Measurements from ENCODE around the gene PADI1. TPM values are rescaled to one million over a fixed set of nuclear protein-coding genes. Genes with fewer than 3 reads are reported as not detected.

The PADI1 gene
- polyA plus RNA-seq, 2 of the 4 experiments (the other 2 are of a cell fraction) = 1.4 to 2.0 TPM

GRCh38 chr1:17286646-17287045 lies 81.7 kb downstream of the PADI1 start:
- peak overlapping the region; percentile 67 for H3K4me2 ChIP-seq

DNA sequence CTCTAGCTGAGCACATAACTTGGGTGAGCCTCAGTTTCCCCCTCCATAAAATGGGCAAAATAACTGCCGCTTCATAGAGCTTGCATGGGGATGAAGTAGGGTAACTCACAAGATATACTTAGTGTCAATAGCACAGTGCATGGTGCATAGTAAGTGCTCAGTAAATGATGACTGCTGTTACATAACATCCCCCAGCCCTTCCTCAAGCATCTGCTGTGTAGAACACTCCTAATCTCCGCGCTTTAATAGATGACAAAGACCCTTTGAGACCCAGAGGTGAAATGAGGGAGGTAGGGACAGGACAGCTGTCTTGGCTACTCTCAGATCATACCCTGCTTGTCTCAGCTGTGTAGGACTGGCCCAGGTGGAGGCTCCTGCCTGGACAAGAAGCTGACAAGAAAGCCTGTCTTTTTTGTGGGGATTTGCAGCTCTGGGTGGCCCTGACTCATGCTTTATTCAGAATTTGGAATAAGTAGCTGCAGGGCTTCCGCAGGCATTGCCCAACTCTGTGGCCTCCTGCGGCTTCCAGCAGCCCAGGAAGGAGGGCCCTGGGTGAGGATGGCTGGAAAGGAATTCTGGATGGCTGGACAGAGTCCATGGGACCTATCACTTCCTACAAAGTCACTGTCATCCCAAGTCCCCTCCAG lies 82.3 kb downstream of the PADI1 start:
- H3K4me2 ChIP-seq = peak overlapping the region; percentile 67
- WGBS (ENCODE audit: missing lambda C conversion rate) = 48% methylated on average over 5 of the region's 5 CpGs
- ChIA-PET CTCF (interaction anchor here (1.2 to 4.8 kb wide), 5 partner anchors 10 to 162 kb away, joined by 3 to 23 read pairs (median 17); no protein-coding TSS in a partner anchor), POLR2A (interaction anchor here (1.3 kb wide), 1 partner anchor 11 kb away, joined by 4 read pairs; no protein-coding TSS in a partner anchor)
- ATAC-seq (peak; percentile 89 to 96), FAIRE-seq (peak; percentile 51), DNase-seq (ENCODE audit: low read depth in 1 of 2, low spot score in 1 of 2) (peak; percentile 63 to 75)
- H3K4me3 ChIP-seq = no peak overlapping the region
- no peaks in the 10 kb centered on the region for H3K9me3 ChIP-seq
- H3K27ac ChIP-seq = peak overlapping the region; percentile 77 to 89
- TF ChIP-seq POLR2A (IDR thresholded peaks at IDR 0.05; ENCODE audit: low read length) (no peak), CEBPB (IDR thresholded peaks at IDR 0.05) (peak; percentile 87 to 98), JUN (IDR thresholded peaks at IDR 0.05) (peak; percentile 85 to 91; a peak in 4 of 5 replicates), HES2 (IDR thresholded peaks at IDR 0.05) (peak; percentile 40; the same call in 1 of the 2 replicates), SMC3 (IDR thresholded peaks at IDR 0.05) (peak; percentile 37; the same call in 1 of the 3 replicates), ESRRA (IDR thresholded peaks at IDR 0.05; ENCODE audit: borderline replicate concordance, low read length) (no peak), RAD21 (conservative IDR thresholded peaks at IDR 0.05 in 1 of 2, IDR thresholded peaks at IDR 0.05 in 1 of 2) (peak; percentile 21 to 45; a peak in 3 of 5 replicates), KDM1A (IDR thresholded peaks at IDR 0.05; ENCODE audit: low read depth) (no peak), FOSL2 (IDR thresholded peaks at IDR 0.05) (peak; percentile 79; the same call in 1 of the 2 replicates), FOSL2 (CRISPR knock-in tag; IDR thresholded peaks at IDR 0.05) (peak; percentile 74), EP300 (IDR thresholded peaks at IDR 0.05) (peak; percentile 84 to 87; a peak in 4 of 5 replicates), JUNB (IDR thresholded peaks at IDR 0.05) (peak; percentile 93), GATA3 (IDR thresholded peaks at IDR 0.05; ENCODE audit: borderline replicate concordance) (peak; percentile 75; the same call in 1 of the 2 replicates), NR3C1 (IDR thresholded peaks at IDR 0.05) (no peak), E2F6 (IDR thresholded peaks at IDR 0.05; ENCODE audit: borderline replicate concordance, low read depth) (no peak), USF2 (IDR thresholded peaks at IDR 0.05) (no peak)
- TF ChIP-seq, protein P1, sequence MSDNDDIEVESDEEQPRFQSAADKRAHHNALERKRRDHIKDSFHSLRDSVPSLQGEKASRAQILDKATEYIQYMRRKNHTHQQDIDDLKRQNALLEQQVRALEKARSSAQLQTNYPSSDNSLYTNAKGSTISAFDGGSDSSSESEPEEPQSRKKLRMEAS (IDR thresholded peaks at IDR 0.05) = peak; percentile 67; the same call in 1 of the 2 replicates
- TF ChIP-seq, protein P2, sequence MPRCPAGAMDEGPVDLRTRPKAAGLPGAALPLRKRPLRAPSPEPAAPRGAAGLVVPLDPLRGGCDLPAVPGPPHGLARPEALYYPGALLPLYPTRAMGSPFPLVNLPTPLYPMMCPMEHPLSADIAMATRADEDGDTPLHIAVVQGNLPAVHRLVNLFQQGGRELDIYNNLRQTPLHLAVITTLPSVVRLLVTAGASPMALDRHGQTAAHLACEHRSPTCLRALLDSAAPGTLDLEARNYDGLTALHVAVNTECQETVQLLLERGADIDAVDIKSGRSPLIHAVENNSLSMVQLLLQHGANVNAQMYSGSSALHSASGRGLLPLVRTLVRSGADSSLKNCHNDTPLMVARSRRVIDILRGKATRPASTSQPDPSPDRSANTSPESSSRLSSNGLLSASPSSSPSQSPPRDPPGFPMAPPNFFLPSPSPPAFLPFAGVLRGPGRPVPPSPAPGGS (IDR thresholded peaks at IDR 0.05) = peak; percentile 82; the same call in 1 of the 3 replicates
- TF ChIP-seq, protein P3, sequence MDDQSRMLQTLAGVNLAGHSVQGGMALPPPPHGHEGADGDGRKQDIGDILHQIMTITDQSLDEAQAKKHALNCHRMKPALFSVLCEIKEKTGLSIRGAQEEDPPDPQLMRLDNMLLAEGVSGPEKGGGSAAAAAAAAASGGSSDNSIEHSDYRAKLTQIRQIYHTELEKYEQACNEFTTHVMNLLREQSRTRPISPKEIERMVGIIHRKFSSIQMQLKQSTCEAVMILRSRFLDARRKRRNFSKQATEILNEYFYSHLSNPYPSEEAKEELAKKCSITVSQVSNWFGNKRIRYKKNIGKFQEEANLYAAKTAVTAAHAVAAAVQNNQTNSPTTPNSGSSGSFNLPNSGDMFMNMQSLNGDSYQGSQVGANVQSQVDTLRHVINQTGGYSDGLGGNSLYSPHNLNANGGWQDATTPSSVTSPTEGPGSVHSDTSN (IDR thresholded peaks at IDR 0.05) = peak; percentile 68; the same call in 1 of the 2 replicates
- peaks cover 48% of the 10 kb centered on the region for H3K4me1 ChIP-seq

More at GRCh38 chr1:17286646-17287045, 81.7 kb downstream of the PADI1 start:
- ChIA-PET CTCF (interaction anchor here (1.3 to 4.8 kb wide), 5 partner anchors 12 to 161 kb away, joined by 4 to 23 read pairs (median 17); no protein-coding TSS in a partner anchor), POLR2A (no interaction called here)
- DNase-seq (ENCODE audit: low read depth in 1 of 2, low spot score in 1 of 2) = no peak
- WGBS (ENCODE audit: missing lambda C conversion rate) = 66% methylated on average over 4 of the region's 5 CpGs
- Histone ChIP-seq H3K4me3 (no peak overlapping the region), H3K4me1 (peaks cover 44% of the 10 kb centered on the region), H3K9me3 (no peaks in the 10 kb centered on the region), H3K27ac (peak overlapping the region; percentile 77 to 89)
- FAIRE-seq = no peak
- ATAC-seq = no peak
- no peak for TF ChIP-seq POLR2A (IDR thresholded peaks at IDR 0.05; ENCODE audit: low read length)
- TF ChIP-seq, protein P4, sequence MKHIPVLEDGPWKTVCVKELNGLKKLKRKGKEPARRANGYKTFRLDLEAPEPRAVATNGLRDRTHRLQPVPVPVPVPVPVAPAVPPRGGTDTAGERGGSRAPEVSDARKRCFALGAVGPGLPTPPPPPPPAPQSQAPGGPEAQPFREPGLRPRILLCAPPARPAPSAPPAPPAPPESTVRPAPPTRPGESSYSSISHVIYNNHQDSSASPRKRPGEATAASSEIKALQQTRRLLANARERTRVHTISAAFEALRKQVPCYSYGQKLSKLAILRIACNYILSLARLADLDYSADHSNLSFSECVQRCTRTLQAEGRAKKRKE (CRISPR knock-in tag; IDR thresholded peaks at IDR 0.05; ENCODE audit: low read depth) = no peak
- TF ChIP-seq, protein P5, sequence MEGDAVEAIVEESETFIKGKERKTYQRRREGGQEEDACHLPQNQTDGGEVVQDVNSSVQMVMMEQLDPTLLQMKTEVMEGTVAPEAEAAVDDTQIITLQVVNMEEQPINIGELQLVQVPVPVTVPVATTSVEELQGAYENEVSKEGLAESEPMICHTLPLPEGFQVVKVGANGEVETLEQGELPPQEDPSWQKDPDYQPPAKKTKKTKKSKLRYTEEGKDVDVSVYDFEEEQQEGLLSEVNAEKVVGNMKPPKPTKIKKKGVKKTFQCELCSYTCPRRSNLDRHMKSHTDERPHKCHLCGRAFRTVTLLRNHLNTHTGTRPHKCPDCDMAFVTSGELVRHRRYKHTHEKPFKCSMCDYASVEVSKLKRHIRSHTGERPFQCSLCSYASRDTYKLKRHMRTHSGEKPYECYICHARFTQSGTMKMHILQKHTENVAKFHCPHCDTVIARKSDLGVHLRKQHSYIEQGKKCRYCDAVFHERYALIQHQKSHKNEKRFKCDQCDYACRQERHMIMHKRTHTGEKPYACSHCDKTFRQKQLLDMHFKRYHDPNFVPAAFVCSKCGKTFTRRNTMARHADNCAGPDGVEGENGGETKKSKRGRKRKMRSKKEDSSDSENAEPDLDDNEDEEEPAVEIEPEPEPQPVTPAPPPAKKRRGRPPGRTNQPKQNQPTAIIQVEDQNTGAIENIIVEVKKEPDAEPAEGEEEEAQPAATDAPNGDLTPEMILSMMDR (IDR thresholded peaks at IDR 0.05) = no peak
- TF ChIP-seq CHD2 (IDR thresholded peaks at IDR 0.05; ENCODE audit: low read length, partially characterized antibody) = no peak
- no peak for TF ChIP-seq RNF2 (IDR thresholded peaks at IDR 0.05; ENCODE audit: borderline replicate concordance, low read depth)
- TF ChIP-seq, protein P6, sequence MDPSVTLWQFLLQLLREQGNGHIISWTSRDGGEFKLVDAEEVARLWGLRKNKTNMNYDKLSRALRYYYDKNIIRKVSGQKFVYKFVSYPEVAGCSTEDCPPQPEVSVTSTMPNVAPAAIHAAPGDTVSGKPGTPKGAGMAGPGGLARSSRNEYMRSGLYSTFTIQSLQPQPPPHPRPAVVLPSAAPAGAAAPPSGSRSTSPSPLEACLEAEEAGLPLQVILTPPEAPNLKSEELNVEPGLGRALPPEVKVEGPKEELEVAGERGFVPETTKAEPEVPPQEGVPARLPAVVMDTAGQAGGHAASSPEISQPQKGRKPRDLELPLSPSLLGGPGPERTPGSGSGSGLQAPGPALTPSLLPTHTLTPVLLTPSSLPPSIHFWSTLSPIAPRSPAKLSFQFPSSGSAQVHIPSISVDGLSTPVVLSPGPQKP (IDR thresholded peaks at IDR 0.05; ENCODE audit: low read depth, low read length) = no peak
- no peak for TF ChIP-seq KDM5A (IDR thresholded peaks at IDR 0.05)
- TF ChIP-seq GATA3 (IDR thresholded peaks at IDR 0.05; ENCODE audit: borderline replicate concordance) = no peak
- TF ChIP-seq EHF (CRISPR knock-in tag; IDR thresholded peaks at IDR 0.05) = no peak
- TF ChIP-seq CBX8 (IDR thresholded peaks at IDR 0.05) = no peak
